ENCODE results near the gene FBN1. TPM values are rescaled to one million over a fixed set of nuclear protein-coding genes. Genes with fewer than 3 reads are reported as not detected.

The FBN1 gene
- total RNA-seq, 1 experiment from 2014 or later, result 0.43 TPM

- POLR2A ChIA-PET, result no interaction called here
- BruUV-seq (replicated peaks), result no TSS peak
- CTCF ChIA-PET, result interaction anchor here (0.5 kb wide), 1 partner anchor 11 kb away, joined by 8 read pairs; no protein-coding TSS in a partner anchor
- Mint-ChIP-seq H3K9me3 (ENCODE audit: unreplicated experiment) (no peaks in the 10 kb centered on the region), H3K27me3 (ENCODE audit: insufficient read depth, unreplicated experiment) (no peaks in the 10 kb centered on the region), H3K4me1 (ENCODE audit: low read depth, unreplicated experiment) (no peaks in the 10 kb centered on the region), H3K27ac (ENCODE audit: unreplicated experiment) (no peak overlapping the region), H3K36me3 (ENCODE audit: insufficient read depth, unreplicated experiment) (no peaks in the 10 kb centered on the region), H3K4me3 (ENCODE audit: unreplicated experiment) (no peak overlapping the region)
- Histone ChIP-seq H3K36me3 (ENCODE audit: control insufficient read depth, insufficient read depth, low read length) (no peaks in the 10 kb centered on the region), H3K4me1 (no peaks in the 10 kb centered on the region), H3K27me3 (replicated peaks; ENCODE audit: control insufficient read depth, insufficient read depth, low read length) (no peaks in the 10 kb centered on the region), H3K9me3 (no peaks in the 10 kb centered on the region), H3K4me3 (ENCODE audit: low read depth, low read length) (no peak overlapping the region)
- DNase-seq, result no peak
- intact Hi-C loops (cut with micrococcal nuclease; ENCODE audit: unreplicated experiment), result no loop called here
- TF ChIP-seq CTCF (IDR thresholded peaks at IDR 0.05; ENCODE audit: insufficient read depth in 1 of 2, low read depth in 1 of 2, low read length in 1 of 2, severe bottlenecking in 1 of 2, unreplicated experiment in 1 of 2), result no peak
Measured at GRCh38 chr15:48361685-48362084, 283.8 kb downstream of the FBN1 start.

- H3K27me3 ChIP-seq (replicated peaks; ENCODE audit: control insufficient read depth, insufficient read depth, low read length), result no peaks in the 10 kb centered on the region
- no peak for TF ChIP-seq CTCF (IDR thresholded peaks at IDR 0.05; ENCODE audit: insufficient read depth in 1 of 2, low read depth in 1 of 2, low read length in 1 of 2, severe bottlenecking in 1 of 2, unreplicated experiment in 1 of 2)
- Mint-ChIP-seq H3K9me3 (ENCODE audit: unreplicated experiment) (no peaks in the 10 kb centered on the region), H3K36me3 (ENCODE audit: insufficient read depth, unreplicated experiment) (no peaks in the 10 kb centered on the region), H3K27ac (ENCODE audit: unreplicated experiment) (no peak overlapping the region), H3K4me1 (ENCODE audit: low read depth, unreplicated experiment) (no peaks in the 10 kb centered on the region), H3K4me3 (ENCODE audit: unreplicated experiment) (no peak overlapping the region), H3K27me3 (ENCODE audit: insufficient read depth, unreplicated experiment) (no peaks in the 10 kb centered on the region)
- ChIA-PET POLR2A (no interaction called here), CTCF (no interaction called here)
- intact Hi-C loops (cut with micrococcal nuclease; ENCODE audit: unreplicated experiment), result no loop called here
- no peaks in the 10 kb centered on the region for H3K4me1 ChIP-seq
- no TSS peak for BruUV-seq (replicated peaks)
- H3K4me3 ChIP-seq (ENCODE audit: low read depth, low read length), result no peak overlapping the region
- no peaks in the 10 kb centered on the region for H3K36me3 ChIP-seq (ENCODE audit: control insufficient read depth, insufficient read depth, low read length)
- no peaks in the 10 kb centered on the region for H3K9me3 ChIP-seq
- DNase-seq, result no peak
Measured at GRCh38 chr15:48360841-48361240, 284.7 kb downstream of the FBN1 start.

Other genes starting within 250 kb of the FBN1 start
- 14.2 and 16.5 TPM in 2 replicates for gene CEP152, start 165.4 kb upstream of the FBN1 start, total RNA-seq (2022)
- gene EID1, start 232.4 kb upstream of the FBN1 start, total RNA-seq (2022), result 60.6 and 63.6 TPM in 2 replicates